ENCODE measurements around the gene MYADML2. TPM values are rescaled to one million over a fixed set of nuclear protein-coding genes. Genes with fewer than 3 reads are reported as not detected.

MYADML2 gene
- total and polyA plus RNA-seq, 2 experiments from 2014 or later, result 0.70 to 1.7 TPM

- Mint-ChIP-seq H3K27me3 (ENCODE audit: insufficient read depth, low read depth, poor library complexity) (peaks cover 53% of the 10 kb centered on the region), H3K4me3 (peak overlapping the region; percentile 25; the same call in 1 of the 3 replicates), H3K36me3 (ENCODE audit: low read depth) (no peaks in the 10 kb centered on the region; the same call in 2 of the 3 replicates), H3K9me3 (peaks cover 3% of the 10 kb centered on the region; the same call in 1 of the 3 replicates), H3K27ac (no peak overlapping the region), H3K4me1 (no peaks in the 10 kb centered on the region; the same call in 2 of the 3 replicates)
- Histone ChIP-seq H2AFZ (no peak overlapping the region), H3K4me1 (ENCODE audit: insufficient read depth) (peaks cover 5% of the 10 kb centered on the region; the same call in 1 of the 2 replicates), H3K36me3 (ENCODE audit: insufficient read depth) (no peaks in the 10 kb centered on the region), H3K4me2 (peak overlapping the region; percentile 68), H3K27me3 (ENCODE audit: insufficient read depth) (peaks cover 68% of the 10 kb centered on the region), H3F3A (replicated peaks; ENCODE audit: low read depth) (peaks cover 12% of the 10 kb centered on the region), H4K20me1 (replicated peaks; ENCODE audit: insufficient read depth) (0 out of 2 replicates have a peak, but pooled peaks cover 6% of the 10 kb centered on the region), H3K27ac (ENCODE audit: low read depth) (no peak overlapping the region), H3K4me3 (peak overlapping the region; percentile 48; the same call in 1 of the 2 replicates), H3K9me2 (ENCODE audit: insufficient read depth) (no peaks in the 10 kb centered on the region), H3K79me2 (replicated peaks; ENCODE audit: insufficient read depth) (no peaks in the 10 kb centered on the region)
- TF ChIP-seq JUNB (IDR thresholded peaks at IDR 0.05; ENCODE audit: unreplicated experiment) (no peak), ZNF331 (CRISPR knock-in tag; IDR thresholded peaks at IDR 0.05; ENCODE audit: low read depth) (no peak), ZNF114 (CRISPR knock-in tag; IDR thresholded peaks at IDR 0.05) (no peak), CREB1 (CRISPR knock-in tag; IDR thresholded peaks at IDR 0.05; ENCODE audit: low read depth) (no peak), EZH2 (IDR thresholded peaks at IDR 0.05; ENCODE audit: low read depth, unreplicated experiment) (no peak), NANOG (IDR thresholded peaks at IDR 0.05; ENCODE audit: borderline replicate concordance) (no peak), EZH2phosphoT487 (IDR thresholded peaks at IDR 0.05; ENCODE audit: unreplicated experiment) (no peak), POLR2AphosphoS5 (IDR thresholded peaks at IDR 0.05; ENCODE audit: low read depth) (no peak), STAT1 (IDR thresholded peaks at IDR 0.05; ENCODE audit: unreplicated experiment) (no peak)
- TF ChIP-seq, protein P1, sequence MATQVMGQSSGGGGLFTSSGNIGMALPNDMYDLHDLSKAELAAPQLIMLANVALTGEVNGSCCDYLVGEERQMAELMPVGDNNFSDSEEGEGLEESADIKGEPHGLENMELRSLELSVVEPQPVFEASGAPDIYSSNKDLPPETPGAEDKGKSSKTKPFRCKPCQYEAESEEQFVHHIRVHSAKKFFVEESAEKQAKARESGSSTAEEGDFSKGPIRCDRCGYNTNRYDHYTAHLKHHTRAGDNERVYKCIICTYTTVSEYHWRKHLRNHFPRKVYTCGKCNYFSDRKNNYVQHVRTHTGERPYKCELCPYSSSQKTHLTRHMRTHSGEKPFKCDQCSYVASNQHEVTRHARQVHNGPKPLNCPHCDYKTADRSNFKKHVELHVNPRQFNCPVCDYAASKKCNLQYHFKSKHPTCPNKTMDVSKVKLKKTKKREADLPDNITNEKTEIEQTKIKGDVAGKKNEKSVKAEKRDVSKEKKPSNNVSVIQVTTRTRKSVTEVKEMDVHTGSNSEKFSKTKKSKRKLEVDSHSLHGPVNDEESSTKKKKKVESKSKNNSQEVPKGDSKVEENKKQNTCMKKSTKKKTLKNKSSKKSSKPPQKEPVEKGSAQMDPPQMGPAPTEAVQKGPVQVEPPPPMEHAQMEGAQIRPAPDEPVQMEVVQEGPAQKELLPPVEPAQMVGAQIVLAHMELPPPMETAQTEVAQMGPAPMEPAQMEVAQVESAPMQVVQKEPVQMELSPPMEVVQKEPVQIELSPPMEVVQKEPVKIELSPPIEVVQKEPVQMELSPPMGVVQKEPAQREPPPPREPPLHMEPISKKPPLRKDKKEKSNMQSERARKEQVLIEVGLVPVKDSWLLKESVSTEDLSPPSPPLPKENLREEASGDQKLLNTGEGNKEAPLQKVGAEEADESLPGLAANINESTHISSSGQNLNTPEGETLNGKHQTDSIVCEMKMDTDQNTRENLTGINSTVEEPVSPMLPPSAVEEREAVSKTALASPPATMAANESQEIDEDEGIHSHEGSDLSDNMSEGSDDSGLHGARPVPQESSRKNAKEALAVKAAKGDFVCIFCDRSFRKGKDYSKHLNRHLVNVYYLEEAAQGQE (IDR thresholded peaks at IDR 0.05; ENCODE audit: unreplicated experiment), result no peak
- TF ChIP-seq, protein P2, sequence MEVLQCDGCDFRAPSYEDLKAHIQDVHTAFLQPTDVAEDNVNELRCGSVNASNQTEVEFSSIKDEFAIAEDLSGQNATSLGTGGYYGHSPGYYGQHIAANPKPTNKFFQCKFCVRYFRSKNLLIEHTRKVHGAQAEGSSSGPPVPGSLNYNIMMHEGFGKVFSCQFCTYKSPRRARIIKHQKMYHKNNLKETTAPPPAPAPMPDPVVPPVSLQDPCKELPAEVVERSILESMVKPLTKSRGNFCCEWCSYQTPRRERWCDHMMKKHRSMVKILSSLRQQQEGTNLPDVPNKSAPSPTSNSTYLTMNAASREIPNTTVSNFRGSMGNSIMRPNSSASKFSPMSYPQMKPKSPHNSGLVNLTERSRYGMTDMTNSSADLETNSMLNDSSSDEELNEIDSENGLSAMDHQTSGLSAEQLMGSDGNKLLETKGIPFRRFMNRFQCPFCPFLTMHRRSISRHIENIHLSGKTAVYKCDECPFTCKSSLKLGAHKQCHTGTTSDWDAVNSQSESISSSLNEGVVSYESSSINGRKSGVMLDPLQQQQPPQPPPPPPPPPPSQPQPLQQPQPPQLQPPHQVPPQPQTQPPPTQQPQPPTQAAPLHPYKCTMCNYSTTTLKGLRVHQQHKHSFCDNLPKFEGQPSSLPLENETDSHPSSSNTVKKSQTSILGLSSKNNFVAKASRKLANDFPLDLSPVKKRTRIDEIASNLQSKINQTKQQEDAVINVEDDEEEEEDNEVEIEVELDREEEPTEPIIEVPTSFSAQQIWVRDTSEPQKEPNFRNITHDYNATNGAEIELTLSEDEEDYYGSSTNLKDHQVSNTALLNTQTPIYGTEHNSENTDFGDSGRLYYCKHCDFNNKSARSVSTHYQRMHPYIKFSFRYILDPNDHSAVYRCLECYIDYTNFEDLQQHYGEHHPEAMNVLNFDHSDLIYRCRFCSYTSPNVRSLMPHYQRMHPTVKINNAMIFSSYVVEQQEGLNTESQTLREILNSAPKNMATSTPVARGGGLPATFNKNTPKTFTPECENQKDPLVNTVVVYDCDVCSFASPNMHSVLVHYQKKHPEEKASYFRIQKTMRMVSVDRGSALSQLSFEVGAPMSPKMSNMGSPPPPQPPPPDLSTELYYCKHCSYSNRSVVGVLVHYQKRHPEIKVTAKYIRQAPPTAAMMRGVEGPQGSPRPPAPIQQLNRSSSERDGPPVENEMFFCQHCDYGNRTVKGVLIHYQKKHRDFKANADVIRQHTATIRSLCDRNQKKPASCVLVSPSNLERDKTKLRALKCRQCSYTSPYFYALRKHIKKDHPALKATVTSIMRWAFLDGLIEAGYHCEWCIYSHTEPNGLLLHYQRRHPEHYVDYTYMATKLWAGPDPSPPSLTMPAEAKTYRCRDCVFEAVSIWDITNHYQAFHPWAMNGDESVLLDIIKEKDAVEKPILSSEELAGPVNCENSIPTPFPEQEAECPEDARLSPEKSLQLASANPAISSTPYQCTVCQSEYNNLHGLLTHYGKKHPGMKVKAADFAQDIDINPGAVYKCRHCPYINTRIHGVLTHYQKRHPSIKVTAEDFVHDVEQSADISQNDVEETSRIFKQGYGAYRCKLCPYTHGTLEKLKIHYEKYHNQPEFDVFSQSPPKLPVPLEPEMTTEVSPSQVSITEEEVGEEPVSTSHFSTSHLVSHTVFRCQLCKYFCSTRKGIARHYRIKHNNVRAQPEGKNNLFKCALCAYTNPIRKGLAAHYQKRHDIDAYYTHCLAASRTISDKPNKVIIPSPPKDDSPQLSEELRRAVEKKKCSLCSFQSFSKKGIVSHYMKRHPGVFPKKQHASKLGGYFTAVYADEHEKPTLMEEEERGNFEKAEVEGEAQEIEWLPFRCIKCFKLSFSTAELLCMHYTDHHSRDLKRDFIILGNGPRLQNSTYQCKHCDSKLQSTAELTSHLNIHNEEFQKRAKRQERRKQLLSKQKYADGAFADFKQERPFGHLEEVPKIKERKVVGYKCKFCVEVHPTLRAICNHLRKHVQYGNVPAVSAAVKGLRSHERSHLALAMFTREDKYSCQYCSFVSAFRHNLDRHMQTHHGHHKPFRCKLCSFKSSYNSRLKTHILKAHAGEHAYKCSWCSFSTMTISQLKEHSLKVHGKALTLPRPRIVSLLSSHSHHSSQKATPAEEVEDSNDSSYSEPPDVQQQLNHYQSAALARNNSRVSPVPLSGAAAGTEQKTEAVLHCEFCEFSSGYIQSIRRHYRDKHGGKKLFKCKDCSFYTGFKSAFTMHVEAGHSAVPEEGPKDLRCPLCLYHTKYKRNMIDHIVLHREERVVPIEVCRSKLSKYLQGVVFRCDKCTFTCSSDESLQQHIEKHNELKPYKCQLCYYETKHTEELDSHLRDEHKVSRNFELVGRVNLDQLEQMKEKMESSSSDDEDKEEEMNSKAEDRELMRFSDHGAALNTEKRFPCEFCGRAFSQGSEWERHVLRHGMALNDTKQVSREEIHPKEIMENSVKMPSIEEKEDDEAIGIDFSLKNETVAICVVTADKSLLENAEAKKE (CRISPR knock-in tag; IDR thresholded peaks at IDR 0.05), result no peak
- DNase-seq (ENCODE audit: low spot score) (no peak), ATAC-seq (no peak)
Observed at GRCh38 chr17:81958633-81959342, 11.8 kb upstream of the MYADML2 start.

All from GM23338 (cell line).